NK-92 (cell line): ENCODE results near the gene TTF2.
"Not testable (repeated sequence)": the region's sequence is repeated elsewhere in the genome, so short reads cannot be mapped to it uniquely, and the experiment has no call there.

Source experiments
- DNase-seq: peaks from one replicate; lab custom pipeline; 2025; ENCODE audit not compliant: unreplicated experiment; lab: John Stamatoyannopoulos, UW

The TTF2 gene

DNA sequence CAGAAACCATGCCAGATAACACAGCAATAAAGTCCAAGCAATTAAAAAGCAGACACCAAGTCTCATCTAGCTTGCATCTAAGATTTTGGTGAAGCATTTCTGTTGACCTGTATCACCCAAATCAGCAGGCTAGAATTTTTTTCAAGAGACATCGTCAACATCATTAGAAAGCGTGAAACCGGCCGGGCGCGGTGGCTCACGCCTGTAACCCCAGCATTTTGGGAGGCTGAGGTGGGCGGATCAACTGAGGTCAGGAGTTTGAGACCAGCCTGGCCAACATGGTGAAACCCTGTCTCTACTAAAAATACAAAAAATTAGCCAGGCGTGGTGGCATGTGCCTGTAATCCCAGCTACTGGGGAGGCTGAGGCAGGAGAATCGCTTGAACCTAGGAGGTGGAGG, 59.0 kb downstream of the TTF2 start:
- not testable (repeated sequence) for DNase-seq

DNA sequence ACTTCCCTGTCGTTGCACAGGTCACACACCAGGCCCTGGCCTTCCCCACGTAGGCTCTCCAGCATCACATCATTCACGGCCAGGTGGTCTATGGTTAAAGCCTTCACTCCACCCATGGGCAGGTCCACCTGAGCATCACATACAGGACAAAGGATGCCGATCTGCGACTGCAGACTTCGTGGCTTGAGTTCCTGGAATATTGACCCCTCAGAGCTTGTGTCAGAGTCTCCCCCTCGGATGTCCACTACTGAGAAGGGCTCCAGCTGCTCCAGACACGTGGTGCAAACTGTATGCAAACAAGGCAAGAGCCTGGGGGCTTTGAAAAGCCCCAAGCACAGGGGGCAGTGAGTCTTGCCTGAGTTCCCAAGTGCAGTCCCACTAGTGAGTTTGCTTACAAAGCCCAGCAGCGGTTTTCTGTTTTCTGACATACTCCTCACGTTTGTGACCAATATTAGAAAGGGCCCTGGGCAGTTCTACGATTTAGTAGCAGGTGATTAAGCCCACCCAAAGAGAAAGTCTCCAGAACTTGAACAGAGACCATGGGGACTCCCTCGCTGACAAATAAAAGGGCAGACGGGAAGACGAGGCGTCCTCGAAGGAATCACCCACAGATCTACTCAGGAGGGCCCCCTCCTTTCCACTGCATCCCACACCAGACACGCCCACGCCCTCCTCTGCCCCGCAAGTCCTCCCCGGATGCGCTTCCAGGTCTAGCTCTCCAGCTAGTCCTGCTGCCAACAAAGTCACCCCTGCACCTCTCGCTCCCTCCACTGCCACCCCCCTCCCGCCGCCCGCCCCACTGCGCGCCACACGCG, 60.9 kb downstream of the TTF2 start:
- DNase-seq = no peak

DNA sequence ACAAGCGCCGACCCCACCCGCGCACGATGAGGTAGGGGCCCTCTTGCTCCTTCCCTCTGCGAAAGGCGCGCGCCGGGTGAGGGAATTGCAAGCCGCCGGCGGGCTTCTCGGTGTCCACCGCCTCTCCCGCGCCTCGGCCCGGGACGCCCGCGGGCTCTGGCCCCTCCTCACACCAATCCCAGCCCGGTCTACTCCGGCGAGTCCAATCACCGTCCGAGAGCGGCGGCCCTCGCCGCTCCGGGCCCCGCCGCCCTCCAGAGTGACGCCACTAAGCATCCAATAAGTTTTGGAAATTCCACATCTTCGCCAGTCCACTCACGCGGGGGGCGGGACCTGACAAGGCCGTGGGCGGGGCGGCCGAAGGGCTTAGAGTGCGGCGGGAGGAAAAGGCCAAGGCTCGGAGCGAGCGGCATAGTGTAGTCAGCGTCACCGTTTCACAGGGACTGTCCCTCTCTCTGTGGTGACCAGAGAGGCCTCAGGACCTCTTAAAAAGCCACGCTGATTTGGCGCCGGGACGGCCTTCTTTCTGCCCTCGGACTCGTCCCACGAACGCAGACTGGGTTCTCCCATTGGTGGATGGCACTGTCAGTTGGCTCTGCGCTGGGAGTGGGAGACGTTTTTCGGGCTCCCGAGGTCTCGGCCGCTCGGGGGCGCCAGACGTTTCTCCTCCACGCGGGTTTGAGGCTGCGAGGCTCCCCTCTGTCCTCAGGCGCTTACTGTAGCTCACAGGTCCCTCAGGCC, 61.6 kb downstream of the TTF2 start, which contains the start of gene TRIM45:
TSS of gene TRIM45 (minus strand) at position 161 of the 741 bp plus-strand sequence. CDS start 548 bp downstream, outside the sequence.
- no peak for DNase-seq

DNA sequence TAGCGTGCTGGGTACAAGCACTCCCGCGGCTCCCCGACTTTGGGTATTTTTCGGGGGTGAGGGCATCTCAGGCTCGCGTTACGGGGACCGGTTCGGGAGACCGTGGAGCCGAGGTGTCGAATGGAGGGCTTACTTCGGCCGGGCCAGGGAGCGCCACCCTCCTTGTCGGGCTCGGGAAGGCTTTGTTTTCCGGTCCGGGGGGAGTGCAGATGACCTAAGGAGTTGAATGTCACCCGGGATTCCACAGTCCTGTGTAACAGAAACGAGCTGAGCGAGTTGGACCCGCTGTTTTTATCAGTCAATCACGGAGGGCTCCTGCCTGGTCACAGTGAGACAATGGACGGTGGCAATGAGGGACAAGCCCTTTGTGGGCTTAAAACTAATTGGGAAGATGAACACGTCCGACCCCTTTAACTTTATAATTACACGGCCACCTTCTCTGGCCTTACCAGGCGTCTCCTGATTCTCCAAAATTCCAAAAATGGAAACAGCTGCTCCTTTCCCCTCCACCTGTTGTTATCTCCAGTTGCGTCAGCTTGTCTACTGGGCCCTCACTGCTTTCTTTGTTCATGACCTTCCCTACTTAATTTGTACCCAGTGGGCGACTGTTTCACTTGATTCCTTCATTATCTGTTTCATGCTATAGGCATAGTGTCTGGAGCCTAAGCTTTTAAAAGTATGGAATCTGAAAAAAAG, 62.4 kb downstream of the TTF2 start:
- DNase-seq = no peak

DNA sequence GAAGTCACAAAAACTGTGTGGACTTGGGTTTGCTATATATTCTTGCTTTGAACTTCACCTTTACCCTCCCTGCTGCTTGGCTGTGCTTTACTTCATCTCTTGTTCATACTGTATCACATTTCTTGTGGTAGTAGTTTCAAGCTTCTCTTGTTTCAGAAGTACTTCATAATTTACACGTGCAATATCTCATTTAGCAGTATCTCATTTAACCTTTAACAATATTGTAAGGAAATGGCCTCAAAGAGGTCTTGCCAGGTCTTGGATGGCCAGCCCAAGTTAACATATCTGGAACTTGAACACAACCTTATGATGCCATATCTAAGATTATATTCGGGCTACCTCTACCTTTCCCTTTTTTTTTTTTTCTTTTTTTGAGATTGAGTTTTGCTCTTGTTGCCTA, 63.1 kb downstream of the TTF2 start:
- no peak for DNase-seq

DNA sequence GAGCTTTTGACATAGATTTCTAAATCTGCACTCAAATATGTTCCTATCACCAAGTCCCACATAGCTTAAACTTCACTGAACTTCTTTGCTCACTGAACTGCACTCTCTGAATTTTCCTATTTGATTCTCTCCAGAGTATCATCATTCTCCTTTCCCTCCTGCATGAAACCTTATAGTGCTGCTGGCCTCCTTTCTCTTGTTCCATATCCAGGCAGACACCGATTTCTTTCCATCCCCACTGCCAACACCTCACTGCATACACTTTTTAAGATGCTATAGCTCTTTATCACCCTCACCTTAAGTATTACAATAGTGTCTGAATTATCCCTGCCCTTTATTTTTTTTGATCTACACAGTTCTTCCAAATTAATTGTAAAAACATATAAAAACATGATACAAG, 64.5 kb downstream of the TTF2 start:
- no peak for DNase-seq

DNA sequence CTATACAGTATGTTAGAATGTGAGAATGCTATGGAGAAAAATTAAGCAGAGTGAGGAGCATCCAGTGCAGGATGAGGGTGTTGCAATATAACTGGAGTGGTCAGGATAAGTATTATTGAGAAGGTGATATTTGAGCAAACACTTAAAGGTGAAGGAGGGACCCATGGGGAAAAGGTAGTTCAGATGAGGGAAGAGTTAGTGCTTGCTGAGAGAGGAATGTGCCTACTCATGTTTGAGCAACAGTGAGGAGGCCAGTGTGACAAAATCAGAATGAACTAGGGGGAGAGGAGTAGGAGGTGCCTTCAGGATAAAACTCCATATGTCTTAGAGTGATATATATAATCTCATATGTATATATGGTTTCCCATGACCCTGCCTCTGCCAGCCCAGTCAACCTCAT, 67.7 kb downstream of the TTF2 start:
- DNase-seq = no peak

DNA sequence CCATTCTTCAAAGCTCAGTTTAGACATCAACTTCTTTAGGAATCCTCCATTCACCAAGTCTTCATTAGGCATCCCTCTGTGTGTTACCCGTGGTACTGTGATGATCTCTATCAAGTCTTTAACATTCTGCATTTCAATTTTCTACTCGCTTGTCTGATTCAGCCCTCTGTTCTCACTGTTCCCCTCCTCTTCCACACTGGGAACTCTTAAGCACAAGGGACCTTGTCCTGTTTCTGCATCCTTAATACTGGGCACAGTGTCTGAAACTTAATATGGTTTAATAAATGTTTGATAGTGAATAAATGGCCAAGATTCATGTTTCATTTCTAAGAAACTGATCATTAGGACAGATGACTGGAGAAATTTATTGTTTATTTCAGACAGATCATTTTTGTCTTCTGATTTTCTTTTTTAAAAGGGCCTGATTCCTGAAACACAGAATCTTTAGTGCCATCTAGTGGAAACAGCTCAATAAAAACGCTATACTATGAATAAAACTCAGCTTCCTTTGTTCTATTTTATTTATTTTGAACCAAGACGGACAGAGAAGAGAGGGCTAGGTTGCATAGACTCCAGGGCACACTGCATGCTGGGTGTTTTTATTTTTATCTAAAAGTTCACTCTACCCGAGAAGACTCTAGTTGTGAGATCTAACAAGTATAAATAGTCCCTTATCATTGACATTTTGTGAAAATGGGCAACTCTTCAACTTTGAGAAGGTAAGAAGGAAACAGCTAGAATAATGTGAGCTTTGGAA, 68.4 kb downstream of the TTF2 start:
- no peak for DNase-seq

DNA sequence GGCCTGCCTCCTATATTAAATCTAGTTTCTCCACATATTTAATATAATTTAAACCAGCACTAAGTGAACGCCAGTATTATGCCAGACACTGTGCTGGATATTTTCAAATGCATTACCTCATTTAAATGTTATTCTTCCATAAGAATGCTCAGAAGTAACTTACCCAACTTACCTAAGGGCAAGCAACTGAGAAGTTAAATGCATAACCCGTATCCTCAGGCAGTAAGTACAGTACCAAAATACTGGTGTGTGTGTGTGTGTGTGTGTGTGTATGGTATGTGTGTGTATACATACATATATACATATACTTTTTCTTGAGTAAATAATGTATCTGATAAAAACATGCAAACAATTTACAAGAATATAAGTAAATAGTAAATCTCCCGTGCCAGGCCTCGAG, 70.4 kb downstream of the TTF2 start:
- no peak for DNase-seq

DNA sequence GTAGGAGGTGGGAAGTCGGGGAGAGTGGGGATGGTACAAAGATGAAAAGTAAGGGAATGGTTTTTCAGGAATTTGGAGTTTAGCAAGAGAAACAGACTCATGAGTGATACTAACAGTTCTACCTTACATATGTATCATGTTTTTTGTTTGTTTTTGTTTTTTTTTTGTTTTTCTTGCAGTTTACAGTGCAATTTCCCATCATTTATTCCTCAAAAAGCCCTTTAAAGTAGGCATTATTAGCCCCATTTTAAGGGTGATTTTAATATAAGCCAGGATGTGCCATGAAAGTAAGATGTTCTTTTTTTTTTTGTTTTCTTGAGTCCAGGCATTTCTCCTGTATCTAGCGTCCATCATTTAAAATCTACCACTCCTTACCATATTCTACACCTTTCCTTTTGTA, 75.2 kb downstream of the TTF2 start:
- no peak for DNase-seq

DNA sequence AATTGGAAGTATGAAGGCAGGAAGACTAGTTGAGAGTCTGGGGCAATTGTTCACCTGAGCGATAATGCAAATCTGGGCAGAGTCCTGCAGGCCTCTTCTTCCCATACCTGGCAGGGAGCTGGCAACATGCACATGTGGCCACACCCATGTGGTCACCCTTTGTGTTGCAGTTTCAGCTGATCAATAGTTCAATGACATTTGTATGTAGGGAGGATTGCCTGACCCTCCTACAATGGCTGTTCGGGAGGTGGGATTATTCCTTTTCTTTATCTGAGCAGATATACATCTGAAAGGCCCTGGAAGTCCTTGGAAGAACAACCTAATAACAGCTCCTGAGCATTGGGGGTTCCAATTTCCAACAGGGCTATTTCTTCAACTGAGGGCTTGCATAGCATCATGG, 76.6 kb downstream of the TTF2 start:
- no peak for DNase-seq

DNA sequence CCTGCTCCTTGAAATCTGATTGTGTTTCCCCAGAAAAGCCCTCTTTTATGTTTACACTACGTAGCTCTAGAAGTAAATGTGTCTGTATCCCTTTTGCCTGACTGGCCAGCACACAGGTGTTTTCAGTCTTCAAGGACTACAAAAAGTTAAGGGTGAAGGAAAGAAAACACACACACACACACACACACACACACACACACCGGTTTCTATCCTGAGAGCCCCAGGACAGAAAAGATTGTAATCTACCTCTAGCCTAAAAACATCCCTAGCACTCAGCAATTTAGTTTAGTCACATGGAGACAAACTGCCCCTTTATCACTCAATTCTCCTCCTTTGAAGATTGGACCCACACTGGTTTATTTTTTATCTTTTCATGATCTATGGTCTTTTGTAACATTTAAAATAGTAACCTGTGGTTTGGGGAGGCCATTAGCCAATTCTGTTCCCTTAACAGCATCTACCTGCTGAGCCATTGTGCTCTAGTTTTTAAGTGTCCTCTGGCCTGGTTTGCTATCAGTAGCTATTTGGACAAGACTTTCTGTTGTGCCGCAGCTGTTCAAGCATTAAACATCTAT, 77.2 kb downstream of the TTF2 start:
- DNase-seq = no peak

DNA sequence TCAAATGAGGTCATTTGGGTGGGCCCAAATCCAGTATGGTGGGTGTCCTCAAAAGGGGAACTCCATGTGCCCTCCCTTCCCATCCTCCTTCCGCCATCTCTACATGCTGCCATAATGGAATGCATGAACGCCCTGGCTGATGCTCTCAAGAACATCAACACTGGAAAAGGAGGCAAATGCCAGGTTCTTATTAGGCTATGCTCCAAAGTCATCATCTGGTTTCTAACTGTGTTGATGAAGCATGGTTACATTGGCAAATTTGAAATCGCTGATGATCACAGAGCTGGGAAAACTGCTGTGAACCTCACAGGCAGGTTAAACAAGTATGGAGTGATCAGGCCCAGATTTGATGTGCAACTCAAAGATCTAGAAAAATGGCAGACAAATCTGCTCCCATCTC, 78.0 kb downstream of the TTF2 start:
- no peak for DNase-seq

DNA sequence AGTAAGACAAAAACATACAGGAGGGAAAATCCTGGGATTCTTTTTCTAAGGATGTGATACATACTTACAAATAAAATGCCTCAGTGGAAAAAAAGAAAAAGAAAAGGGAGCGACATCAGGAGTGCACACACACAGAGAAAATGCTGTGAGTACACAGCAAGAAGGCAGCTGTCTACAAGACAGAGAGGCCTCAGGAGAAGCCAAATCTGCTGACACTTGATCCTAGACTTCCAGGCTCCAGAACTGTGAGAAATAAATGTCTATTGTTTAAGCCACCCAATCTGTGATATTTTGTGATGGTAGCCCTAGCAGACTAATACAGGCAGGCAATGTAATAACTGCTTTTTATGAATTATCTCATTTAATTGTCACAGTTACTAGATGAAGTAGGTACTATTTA, 78.4 kb downstream of the TTF2 start:
- DNase-seq = no peak

DNA sequence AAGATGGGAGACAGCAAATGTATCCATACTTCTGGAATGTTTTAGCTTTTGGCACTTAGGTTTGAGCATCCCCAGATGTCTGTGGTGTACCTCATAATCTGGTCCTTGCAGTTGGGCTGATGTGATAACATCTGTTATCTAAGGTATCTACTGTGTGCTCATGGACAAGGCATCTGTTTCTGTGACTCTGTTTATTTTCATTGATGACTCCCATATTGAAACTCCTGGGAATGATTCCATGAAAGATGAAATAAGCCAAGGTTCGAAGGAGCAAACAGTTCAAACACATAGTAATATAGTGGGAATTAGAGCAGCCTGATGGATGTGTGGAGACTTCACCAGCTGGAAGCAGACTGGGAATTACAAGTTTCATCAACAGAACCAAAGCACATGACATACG, 82.1 kb downstream of the TTF2 start:
- no peak for DNase-seq

DNA sequence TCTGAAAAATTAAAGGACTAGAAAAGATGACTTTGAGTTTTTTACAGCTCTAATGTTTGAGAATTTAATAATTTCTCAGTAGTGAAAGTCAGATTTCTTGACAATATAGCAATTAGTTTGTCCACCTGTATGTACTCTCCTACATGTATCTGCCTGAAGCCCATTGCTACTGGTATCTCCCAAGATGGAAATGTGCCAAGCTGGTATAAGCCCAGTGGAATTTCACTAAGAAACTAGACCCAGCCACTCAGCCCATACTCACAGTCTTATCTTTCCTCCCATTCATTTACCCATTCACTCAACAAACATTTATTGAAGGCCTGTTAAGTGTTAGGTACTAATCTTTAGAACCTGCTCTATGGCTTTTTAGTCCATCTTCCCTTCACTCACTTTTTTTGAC, 83.0 kb downstream of the TTF2 start:
- DNase-seq = no peak

DNA sequence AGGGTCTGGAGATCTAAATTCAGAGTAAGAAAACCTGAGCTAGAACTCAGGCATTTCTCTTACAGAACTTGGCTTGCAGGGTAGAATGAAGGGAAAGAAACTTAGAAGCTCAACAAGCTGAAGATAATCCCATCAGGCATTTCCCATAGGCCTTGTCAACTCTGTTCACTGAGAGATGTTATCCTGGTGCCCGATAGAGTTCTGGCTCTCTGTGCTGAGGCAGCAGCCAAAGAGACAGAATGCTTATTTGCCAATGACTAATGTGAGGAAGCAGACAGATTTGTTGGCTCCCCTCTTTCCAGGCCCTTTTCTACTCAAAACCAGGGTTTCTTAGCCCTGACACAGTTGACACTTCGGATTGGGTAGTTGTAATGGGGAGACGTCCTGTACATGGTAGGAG, 83.7 kb downstream of the TTF2 start:
- no peak for DNase-seq

DNA sequence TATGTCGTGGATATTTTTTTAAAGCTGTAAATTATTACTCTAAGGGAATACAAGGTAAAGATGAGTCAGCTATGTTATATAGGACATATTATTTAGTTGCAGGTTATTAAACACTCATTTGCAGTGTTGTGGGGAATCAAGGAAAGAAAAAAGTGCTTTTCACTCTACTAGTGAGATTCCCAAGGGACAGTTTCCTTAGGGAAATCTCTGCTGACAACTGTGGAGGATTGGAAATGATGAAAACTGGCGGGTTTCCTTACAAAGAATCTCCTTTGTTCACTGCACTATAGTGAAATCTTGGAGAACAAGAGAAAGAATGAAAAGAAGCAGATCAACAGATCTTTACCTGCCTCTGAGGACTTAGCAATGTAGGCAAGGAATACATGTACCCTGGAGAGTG, 85.9 kb downstream of the TTF2 start:
- DNase-seq = no peak

DNA sequence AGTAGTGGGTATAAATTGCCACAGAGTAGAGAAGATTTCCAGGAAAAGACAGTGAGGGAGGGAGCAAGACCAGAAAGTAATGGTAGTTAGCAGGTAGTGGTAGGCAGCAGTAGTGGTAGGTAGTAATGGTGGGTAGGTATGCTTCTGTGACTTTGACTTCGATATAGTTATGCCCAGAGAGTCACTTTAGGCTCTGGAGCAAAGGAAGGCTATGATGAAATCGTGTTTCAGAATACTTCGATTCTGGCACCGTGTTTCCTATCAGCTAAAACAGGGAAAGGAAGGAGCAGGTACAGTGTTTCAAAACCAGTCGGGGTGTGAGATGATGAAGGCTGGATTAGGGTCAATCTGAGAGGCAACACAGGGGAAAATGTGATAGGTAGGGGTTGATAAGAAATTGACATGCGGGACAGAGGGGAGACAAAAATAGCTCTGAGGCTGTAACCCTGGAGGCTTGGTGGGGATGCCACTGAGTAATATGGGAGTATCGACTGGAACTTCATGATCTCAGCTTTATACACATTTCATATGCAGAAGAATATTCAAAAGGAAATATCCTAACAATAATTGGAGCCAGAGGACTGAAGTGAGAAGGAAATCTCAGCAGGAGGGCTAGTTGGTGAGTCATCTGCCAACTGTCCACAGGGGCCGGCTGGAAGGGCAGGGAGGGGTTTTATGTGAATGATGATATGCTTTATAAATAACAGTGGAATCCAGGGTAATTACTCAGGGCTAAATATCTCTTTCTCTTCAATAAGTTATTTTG, 86.6 kb downstream of the TTF2 start:
- DNase-seq = no peak

DNA sequence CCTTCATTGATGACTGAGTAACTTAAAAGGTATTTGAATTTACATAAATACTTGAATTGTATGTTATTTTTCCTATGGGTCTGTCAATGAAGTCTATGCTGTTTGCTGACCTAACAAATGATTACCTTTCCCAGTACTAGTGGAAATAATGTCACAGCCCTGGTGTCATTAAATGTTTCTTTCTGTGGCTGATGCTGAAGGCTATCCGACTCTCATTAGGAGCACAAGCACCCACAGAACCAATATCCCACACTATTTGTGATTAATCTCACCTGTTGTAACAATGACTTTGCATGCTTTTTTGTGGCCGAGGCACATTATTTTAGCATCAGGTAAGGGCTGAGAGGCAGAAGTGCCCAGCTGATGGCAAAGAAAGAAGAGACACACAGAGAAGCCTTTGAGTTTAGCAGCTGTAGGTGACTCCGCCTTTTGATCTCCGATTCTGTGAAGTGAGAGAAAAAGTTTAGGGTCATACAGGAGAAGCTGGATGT, 87.3 kb downstream of the TTF2 start:
- DNase-seq = no peak
